ENCODE data around the gene SYVN1.

DNA sequence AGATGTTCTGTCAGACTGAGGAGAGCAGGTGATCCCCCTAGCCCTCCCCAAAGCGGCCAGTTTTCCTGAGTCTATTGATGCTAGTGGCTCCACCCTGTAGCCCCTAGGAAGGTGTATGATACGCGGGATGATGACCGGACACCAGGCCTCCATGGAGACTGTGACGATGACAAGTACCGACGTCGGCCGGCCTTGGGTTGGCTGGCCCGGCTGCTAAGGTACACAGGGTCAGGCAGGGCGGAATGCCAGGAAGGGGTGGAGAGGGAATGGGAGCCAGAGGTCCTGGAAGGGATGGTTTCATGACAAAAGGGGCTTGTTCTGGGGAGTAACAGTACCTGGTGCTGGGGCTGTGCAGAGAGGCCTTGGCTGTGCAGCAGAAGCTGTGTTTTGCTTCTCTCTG lies 47.1 kb downstream of the SYVN1 start:
- TF ChIP-seq GATA3 (IDR thresholded peaks at IDR 0.05; ENCODE audit: low read depth, low read length): no peak
- TF ChIP-seq GATA2 (IDR thresholded peaks at IDR 0.05; ENCODE audit: low read depth, low read length): no peak
